ENCODE results near the gene ARHGAP26. TPM values are rescaled to one million over a fixed set of nuclear protein-coding genes. Genes with fewer than 3 reads are reported as not detected.

ARHGAP26 gene
- total and polyA plus RNA-seq, 4 donors: 1.8 to 16.7 (median 4.1) TPM

GRCh38 chr5:143120460-143121134 lies 350.4 kb downstream of the ARHGAP26 start:
- no peak overlapping the region for H3K9ac ChIP-seq (ENCODE audit: low read depth in 1 of 2, low read length in 2 of 2)
- no peaks in the 10 kb centered on the region for H3K9me3 ChIP-seq (ENCODE audit: control insufficient read depth in 4 of 4, low read length in 3 of 4)
- H3K36me3 ChIP-seq (ENCODE audit: control insufficient read depth in 4 of 4, insufficient read depth in 3 of 4, low read depth in 1 of 4, low read length in 3 of 4): peaks cover 0 to 3% (median 0%) of the 10 kb centered on the region in 4 donors
- DNase-seq (ENCODE audit: low spot score): no peak
- H3K27me3 ChIP-seq (ENCODE audit: control insufficient read depth in 4 of 4, insufficient read depth in 4 of 4, low read length in 3 of 4): no peaks in the 10 kb centered on the region
- WGBS: 81% methylated on average over 5 of the region's 5 CpGs
- no peak for TF ChIP-seq RXRA (IDR thresholded peaks at IDR 0.05)
- no peak for TF ChIP-seq FOXA1 (IDR thresholded peaks at IDR 0.05)
- no peak for TF ChIP-seq GABPA (IDR thresholded peaks at IDR 0.05 in 1 of 2, conservative IDR thresholded peaks at IDR 0.05 in 1 of 2)
- no peak for TF ChIP-seq ZBTB33 (IDR thresholded peaks at IDR 0.05)
- TF ChIP-seq JUND (IDR thresholded peaks at IDR 0.05): no peak
- TF ChIP-seq HNF4G (IDR thresholded peaks at IDR 0.05): no peak
- TF ChIP-seq SP1 (IDR thresholded peaks at IDR 0.05): no peak
- TF ChIP-seq RAD21 (IDR thresholded peaks at IDR 0.05): no peak
- no peak for TF ChIP-seq REST (IDR thresholded peaks at IDR 0.05)
- TF ChIP-seq CTCF (IDR thresholded peaks at IDR 0.05; ENCODE audit: low read depth, low read length, missing input control): no peak
- TF ChIP-seq YY1 (IDR thresholded peaks at IDR 0.05): no peak
- no peak for TF ChIP-seq TAF1 (conservative IDR thresholded peaks at IDR 0.05)
- no peak for TF ChIP-seq ATF3 (IDR thresholded peaks at IDR 0.05)
- no peak for TF ChIP-seq FOXA2 (IDR thresholded peaks at IDR 0.05)
- TF ChIP-seq EGR1 (IDR thresholded peaks at IDR 0.05; ENCODE audit: low read depth in 2 of 2): no peak
- no peak for TF ChIP-seq HNF4A (conservative IDR thresholded peaks at IDR 0.05)
- no peak for TF ChIP-seq MAX (IDR thresholded peaks at IDR 0.05)
- no peak for TF ChIP-seq NR2F2 (IDR thresholded peaks at IDR 0.05)
- H3K4me1 ChIP-seq (ENCODE audit: control insufficient read depth in 4 of 4, insufficient read depth in 4 of 4, low read length in 3 of 4): peaks cover 0 to 5% (median 0%) of the 10 kb centered on the region in 4 donors
- no peak overlapping the region for H3K4me3 ChIP-seq (ENCODE audit: low read depth in 1 of 3, low read length in 3 of 3)
- H3K27ac ChIP-seq (ENCODE audit: low read depth in 1 of 2, low read length in 2 of 2): no peak overlapping the region

Measured in liver (tissue), 9 donors.